Amniotic epithelial cell (primary cell): ENCODE data around the gene MICALL2.

Experiments used
- DNase-seq: peaks from one replicate; pipeline ENCODE4 v3.0.0-alpha.2; 2010; ENCODE audit warnings: low read depth

MICALL2 gene

GRCh38 chr7:1392556-1392955 is 66.7 kb downstream of the MICALL2 start:
- no peak for DNase-seq

GRCh38 chr7:1391449-1391848 is 67.8 kb downstream of the MICALL2 start:
- DNase-seq: no peak

GRCh38 chr7:1388703-1389335 is 70.5 kb downstream of the MICALL2 start:
- DNase-seq: no peak

- no peak for DNase-seq
These were observed 71.1 kb downstream of the MICALL2 start for GRCh38 chr7:1388021-1388702.

- no peak for DNase-seq
These were observed 72.0 kb downstream of the MICALL2 start for GRCh38 chr7:1387261-1387660.

- no peak for DNase-seq
These were observed 72.5 kb downstream of the MICALL2 start for GRCh38 chr7:1386623-1387220.

- no peak for DNase-seq
These were observed 73.3 kb downstream of the MICALL2 start for GRCh38 chr7:1385809-1386622.

GRCh38 chr7:1385086-1385808 is 74.0 kb downstream of the MICALL2 start:
- DNase-seq: no peak
